ENCODE data around the gene IL17RB. TPM values are rescaled to one million over a fixed set of nuclear protein-coding genes. Genes with fewer than 3 reads are reported as not detected.

Gene IL17RB
- total RNA-seq, 1 experiment from 2014 or later, result 9.8 TPM

DNA sequence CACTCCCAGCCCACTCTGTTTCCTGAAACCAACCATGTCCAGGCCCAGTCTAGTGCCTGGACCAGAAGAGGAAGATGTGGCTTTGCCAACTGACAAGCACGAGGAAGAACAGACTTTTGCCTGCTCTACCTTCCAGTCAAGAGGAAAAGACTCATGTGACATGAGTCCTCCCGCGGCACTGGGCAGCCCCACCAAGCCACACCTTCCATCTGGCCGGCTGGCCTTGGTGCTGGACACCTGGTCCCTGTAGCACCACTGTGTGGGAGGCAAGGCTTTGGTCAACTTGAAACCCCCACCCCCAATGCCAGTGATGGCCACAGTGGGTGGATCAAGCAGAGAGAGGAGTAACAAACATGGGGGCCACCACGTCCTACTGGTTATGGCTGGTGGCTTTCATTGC lies 12.7 kb upstream of the IL17RB start:
- Histone ChIP-seq H3K4me2 (ENCODE audit: insufficient read depth, insufficient read length, low read length) (no peak overlapping the region), H3K79me2 (ENCODE audit: insufficient read depth, low read length) (no peaks in the 10 kb centered on the region), H3K4ac (ENCODE audit: low read depth, low read length) (no peak overlapping the region), H4K8ac (replicated peaks; ENCODE audit: insufficient read length, low read depth, low read length) (no peak overlapping the region), H2BK20ac (ENCODE audit: low read depth, low read length, poor library complexity, severe bottlenecking) (no peak overlapping the region), H3K27me3 (ENCODE audit: insufficient read depth, low read length) (no peaks in the 10 kb centered on the region), H4K20me1 (ENCODE audit: control insufficient read depth, insufficient read depth, insufficient read length) (no peaks in the 10 kb centered on the region), H2BK120ac (ENCODE audit: low read depth, low read length, poor library complexity, severe bottlenecking) (no peak overlapping the region), H3T11ph (ENCODE audit: low read length) (no peak overlapping the region), H2BK15ac (ENCODE audit: low read depth, low read length) (no peak overlapping the region), H3K23me2 (ENCODE audit: insufficient read length, low read depth, low read length, poor library complexity, severe bottlenecking) (no peaks in the 10 kb centered on the region), H3K79me1 (ENCODE audit: insufficient read depth, low read depth, low read length, poor library complexity, severe bottlenecking) (no peaks in the 10 kb centered on the region), H3K4me1 (ENCODE audit: insufficient read depth, low read length) (no peaks in the 10 kb centered on the region), H3K56ac (ENCODE audit: insufficient read length, low read depth, low read length) (no peak overlapping the region), H2BK5ac (ENCODE audit: insufficient read length, low read length) (no peak overlapping the region), H3K9ac (ENCODE audit: extremely low read depth, insufficient read length, low read length) (no peak overlapping the region), H4K91ac (ENCODE audit: insufficient read length, low read depth, low read length) (no peak overlapping the region), H2BK12ac (ENCODE audit: insufficient read length, low read depth, low read length) (no peak overlapping the region), H2AK5ac (ENCODE audit: insufficient read length, low read length) (no peak overlapping the region), H3K18ac (ENCODE audit: insufficient read length, low read depth, low read length) (no peak overlapping the region), H3K14ac (ENCODE audit: insufficient read depth, low read length) (no peak overlapping the region), H4K5ac (ENCODE audit: insufficient read length, low read depth, low read length) (no peak overlapping the region), H3K27ac (ENCODE audit: insufficient read length, low read depth, low read length) (no peak overlapping the region), H3K23ac (ENCODE audit: insufficient read length, low read depth, low read length) (no peak overlapping the region), H3K9me3 (ENCODE audit: control insufficient read depth, low read depth, low read length) (no peaks in the 10 kb centered on the region), H2AFZ (ENCODE audit: low read length) (no peak overlapping the region)
- no peak for TF ChIP-seq CTCF (conservative IDR thresholded peaks at IDR 0.05)
- H3K27me3 Mint-ChIP-seq (ENCODE audit: low read depth), result no peaks in the 10 kb centered on the region
- no peaks in the 10 kb centered on the region for H3K9me3 Mint-ChIP-seq
- H3K4me1 Mint-ChIP-seq, result peaks cover 0 to 4% of the 10 kb centered on the region in 2 experiments; a peak in 1 of 4 replicates
- no peak overlapping the region for H3K27ac Mint-ChIP-seq
- no CpG with 5 or more reads among the region's 5 CpGs for whole genome bisulfite sequencing (ENCODE audit: extremely low coverage, insufficient read length, low lambda C conversion rate)
- H3K4me3 Mint-ChIP-seq, result no peak overlapping the region
- peaks cover 0 to 15% (median 0%) of the 10 kb centered on the region in 3 experiments; a peak in 6 of 7 replicates for H3K36me3 Mint-ChIP-seq (ENCODE audit: insufficient read depth in 1 of 3, low read depth in 3 of 3)
- DNase-seq, result no peak

All from H9 (cell line).